ENCODE data around the gene RAP2A.

Gene RAP2A

GRCh38 chr13:97496511-97496910 lies 62.5 kb downstream of the RAP2A start:
- DNase-seq: no peak

- no peak for DNase-seq
Measured at GRCh38 chr13:97497400-97497799, 63.4 kb downstream of the RAP2A start.

- no peak for DNase-seq
Measured at GRCh38 chr13:97498419-97498818, 64.5 kb downstream of the RAP2A start.

- no peak for DNase-seq
Measured at GRCh38 chr13:97499181-97499580, 65.2 kb downstream of the RAP2A start.

GRCh38 chr13:97502181-97502580 lies 68.2 kb downstream of the RAP2A start:
- DNase-seq: no peak

GRCh38 chr13:97502706-97503105 lies 68.7 kb downstream of the RAP2A start:
- DNase-seq: no peak

GRCh38 chr13:97505017-97505416 lies 71.0 kb downstream of the RAP2A start:
- DNase-seq: no peak

- no peak for DNase-seq
Measured at GRCh38 chr13:97506511-97506910, 72.5 kb downstream of the RAP2A start.

- DNase-seq: no peak
Measured at GRCh38 chr13:97512732-97513131, 78.8 kb downstream of the RAP2A start.

GRCh38 chr13:97515643-97516042 lies 81.7 kb downstream of the RAP2A start:
- no peak for DNase-seq

- no peak for DNase-seq
Measured at GRCh38 chr13:97517967-97518366, 84.0 kb downstream of the RAP2A start.
